ENCODE data around the gene BLCAP. TPM values are rescaled to one million over a fixed set of nuclear protein-coding genes. Genes with fewer than 3 reads are reported as not detected.
"Not testable (repeated sequence)": the region's sequence is repeated elsewhere in the genome, so short reads cannot be mapped to it uniquely, and the experiment has no call there.

The BLCAP gene
- total and polyA plus RNA-seq, 2 experiments from 2014 or later: 62.2 to 64.8 TPM

GRCh38 chr20:37472435-37472834, 55.2 kb downstream of the BLCAP start:
- not testable (repeated sequence) for H3K27ac Mint-ChIP-seq; H3K4me1 Mint-ChIP-seq; H3K36me3 Mint-ChIP-seq (ENCODE audit: low read depth); H3K79me2 ChIP-seq (replicated peaks; ENCODE audit: insufficient read depth); H3K9me3 Mint-ChIP-seq; H4K20me1 ChIP-seq (replicated peaks; ENCODE audit: insufficient read depth); H3K4me3 ChIP-seq; H3K27me3 Mint-ChIP-seq (ENCODE audit: insufficient read depth, low read depth, poor library complexity); H3K4me2 ChIP-seq; H3K27ac ChIP-seq (ENCODE audit: low read depth); H3K4me1 ChIP-seq (ENCODE audit: insufficient read depth); H3K27me3 ChIP-seq (ENCODE audit: insufficient read depth); H3K36me3 ChIP-seq (ENCODE audit: insufficient read depth); H3F3A ChIP-seq (replicated peaks; ENCODE audit: low read depth); DNase-seq (ENCODE audit: low spot score); H2AFZ ChIP-seq; ATAC-seq; H3K4me3 Mint-ChIP-seq; H3K9me2 ChIP-seq (ENCODE audit: insufficient read depth)

DNA sequence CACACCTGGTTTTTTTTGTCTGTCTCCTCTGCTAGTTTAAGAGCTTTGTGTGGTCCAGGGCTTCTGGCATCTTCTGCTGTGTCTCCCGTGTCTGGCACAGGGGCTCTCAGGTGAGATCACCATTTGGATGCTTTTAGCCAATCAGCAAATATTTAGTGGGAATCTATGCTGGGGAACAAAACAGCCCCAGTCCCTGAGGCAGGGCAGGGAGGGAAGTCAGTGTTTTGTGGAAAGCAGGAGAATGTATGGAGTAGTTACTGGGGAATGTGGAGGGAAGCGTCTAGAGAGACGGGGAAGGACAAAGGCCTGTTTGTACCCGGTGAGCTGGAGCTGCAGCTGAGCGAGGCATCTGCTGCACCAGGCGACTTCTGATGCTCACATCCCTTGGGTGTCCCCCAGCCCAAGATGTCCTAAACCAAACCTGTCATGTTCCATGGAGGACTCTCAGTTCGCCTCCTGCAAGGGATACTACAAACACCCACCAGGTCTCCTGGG, 55.9 kb downstream of the BLCAP start:
- H3K4me2 ChIP-seq: no peak overlapping the region
- no peaks in the 10 kb centered on the region for H3K27me3 ChIP-seq (ENCODE audit: insufficient read depth)
- 0 out of 2 replicates have a peak, but pooled peaks cover 3% of the 10 kb centered on the region for H3K9me2 ChIP-seq (ENCODE audit: insufficient read depth)
- H2AFZ ChIP-seq: no peak overlapping the region
- Mint-ChIP-seq H3K36me3 (ENCODE audit: low read depth) (no peaks in the 10 kb centered on the region), H3K27ac (no peak overlapping the region), H3K27me3 (ENCODE audit: insufficient read depth, low read depth, poor library complexity) (peaks cover 9% of the 10 kb centered on the region), H3K4me1 (no peaks in the 10 kb centered on the region; the same call in 2 of the 3 replicates), H3K9me3 (peaks cover 3% of the 10 kb centered on the region; the same call in 1 of the 3 replicates), H3K4me3 (no peak overlapping the region)
- no peak for DNase-seq (ENCODE audit: low spot score)
- no peak overlapping the region for H3K27ac ChIP-seq (ENCODE audit: low read depth)
- no peak for ATAC-seq
- no peaks in the 10 kb centered on the region for H3F3A ChIP-seq (replicated peaks; ENCODE audit: low read depth)
- no peaks in the 10 kb centered on the region for H3K4me1 ChIP-seq (ENCODE audit: insufficient read depth)
- H4K20me1 ChIP-seq (replicated peaks; ENCODE audit: insufficient read depth): no peaks in the 10 kb centered on the region
- H3K79me2 ChIP-seq (replicated peaks; ENCODE audit: insufficient read depth): no peaks in the 10 kb centered on the region
- no peaks in the 10 kb centered on the region for H3K36me3 ChIP-seq (ENCODE audit: insufficient read depth)
- H3K4me3 ChIP-seq: no peak overlapping the region
- TF ChIP-seq NANOG (IDR thresholded peaks at IDR 0.05; ENCODE audit: borderline replicate concordance) (no peak), ZNF114 (CRISPR knock-in tag; IDR thresholded peaks at IDR 0.05) (no peak), REST (IDR thresholded peaks at IDR 0.05; ENCODE audit: unreplicated experiment) (no peak), CTCF (conservative IDR thresholded peaks at IDR 0.05; ENCODE audit: low read depth in 2 of 2) (no peak), CREB1 (CRISPR knock-in tag; IDR thresholded peaks at IDR 0.05; ENCODE audit: low read depth) (no peak), ZNF331 (CRISPR knock-in tag; IDR thresholded peaks at IDR 0.05; ENCODE audit: low read depth) (no peak), JUNB (IDR thresholded peaks at IDR 0.05; ENCODE audit: unreplicated experiment) (no peak), ETS1 (IDR thresholded peaks at IDR 0.05) (no peak), EZH2 (IDR thresholded peaks at IDR 0.05; ENCODE audit: low read depth, unreplicated experiment) (no peak), EZH2phosphoT487 (IDR thresholded peaks at IDR 0.05; ENCODE audit: unreplicated experiment) (no peak), STAT1 (IDR thresholded peaks at IDR 0.05; ENCODE audit: unreplicated experiment) (no peak), POLR2AphosphoS5 (IDR thresholded peaks at IDR 0.05; ENCODE audit: low read depth) (no peak)

All from GM23338 (cell line).